ENCODE data around the gene ARFGAP2. TPM values are rescaled to one million over a fixed set of nuclear protein-coding genes. Genes with fewer than 3 reads are reported as not detected.

The ARFGAP2 gene
- total and polyA plus RNA-seq, 7 donors, result 58.7 to 138 (median 84.3) TPM

DNA sequence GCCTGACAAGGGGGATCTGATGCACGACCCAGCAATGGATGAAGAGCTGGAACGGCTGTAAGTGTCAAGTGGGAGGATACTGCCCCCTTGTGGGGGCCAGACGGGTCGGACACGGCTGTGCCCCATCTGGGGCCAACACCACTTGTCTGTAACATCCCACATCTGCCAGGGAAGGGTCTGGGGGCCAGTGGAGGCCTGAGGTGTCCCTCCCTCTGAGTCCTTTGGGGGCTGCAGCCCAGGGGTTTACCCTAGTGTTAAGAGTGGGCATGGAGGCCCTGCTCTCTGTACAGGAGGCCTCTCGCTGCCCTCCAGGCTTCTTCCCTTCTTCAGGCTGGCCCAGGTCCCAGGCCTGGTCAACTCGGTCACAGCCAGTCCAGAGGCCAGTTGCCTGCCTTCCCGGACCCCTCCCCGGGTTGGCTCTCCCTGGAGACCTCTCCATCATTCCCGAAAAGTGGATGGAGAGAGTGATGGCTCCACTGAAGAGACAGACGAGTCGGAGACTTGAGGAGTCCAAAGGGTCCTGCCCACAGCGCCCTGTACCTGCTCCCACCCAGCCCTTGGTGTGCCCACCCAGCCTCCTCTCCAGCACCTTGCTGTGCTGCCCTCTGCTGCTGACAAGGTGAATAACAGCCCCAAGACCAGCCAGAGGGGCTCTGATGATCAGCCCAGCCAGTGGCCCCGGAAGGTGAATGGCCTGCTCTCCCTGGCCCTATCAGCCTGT, 15.4 kb downstream of the ARFGAP2 start:
- TF ChIP-seq, protein P1, sequence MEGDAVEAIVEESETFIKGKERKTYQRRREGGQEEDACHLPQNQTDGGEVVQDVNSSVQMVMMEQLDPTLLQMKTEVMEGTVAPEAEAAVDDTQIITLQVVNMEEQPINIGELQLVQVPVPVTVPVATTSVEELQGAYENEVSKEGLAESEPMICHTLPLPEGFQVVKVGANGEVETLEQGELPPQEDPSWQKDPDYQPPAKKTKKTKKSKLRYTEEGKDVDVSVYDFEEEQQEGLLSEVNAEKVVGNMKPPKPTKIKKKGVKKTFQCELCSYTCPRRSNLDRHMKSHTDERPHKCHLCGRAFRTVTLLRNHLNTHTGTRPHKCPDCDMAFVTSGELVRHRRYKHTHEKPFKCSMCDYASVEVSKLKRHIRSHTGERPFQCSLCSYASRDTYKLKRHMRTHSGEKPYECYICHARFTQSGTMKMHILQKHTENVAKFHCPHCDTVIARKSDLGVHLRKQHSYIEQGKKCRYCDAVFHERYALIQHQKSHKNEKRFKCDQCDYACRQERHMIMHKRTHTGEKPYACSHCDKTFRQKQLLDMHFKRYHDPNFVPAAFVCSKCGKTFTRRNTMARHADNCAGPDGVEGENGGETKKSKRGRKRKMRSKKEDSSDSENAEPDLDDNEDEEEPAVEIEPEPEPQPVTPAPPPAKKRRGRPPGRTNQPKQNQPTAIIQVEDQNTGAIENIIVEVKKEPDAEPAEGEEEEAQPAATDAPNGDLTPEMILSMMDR (IDR thresholded peaks at IDR 0.05), result peak; percentile 70
- intact Hi-C loops (cut with DNase I), result no loop called here
- DNase-seq, result peak; percentile 55 to 86
- Histone ChIP-seq H3K27me3 (ENCODE audit: insufficient read depth in 3 of 3, low read length in 2 of 3) (no peaks in the 10 kb centered on the region), H3K4me1 (peaks cover 10% of the 10 kb centered on the region), H3K9me3 (no peaks in the 10 kb centered on the region), H3K4me3 (no peak overlapping the region), H3K36me3 (ENCODE audit: insufficient read depth in 1 of 2, low read depth in 1 of 2) (peaks cover 7 to 38% of the 10 kb centered on the region in 2 donors), H3K27ac (no peak overlapping the region)
- ATAC-seq, result peak; percentile 69 to 78 (median 72)
- 21 to 33% (median 24%) methylated on average over 14 of the region's 14 CpGs for WGBS, 3 donors

DNA sequence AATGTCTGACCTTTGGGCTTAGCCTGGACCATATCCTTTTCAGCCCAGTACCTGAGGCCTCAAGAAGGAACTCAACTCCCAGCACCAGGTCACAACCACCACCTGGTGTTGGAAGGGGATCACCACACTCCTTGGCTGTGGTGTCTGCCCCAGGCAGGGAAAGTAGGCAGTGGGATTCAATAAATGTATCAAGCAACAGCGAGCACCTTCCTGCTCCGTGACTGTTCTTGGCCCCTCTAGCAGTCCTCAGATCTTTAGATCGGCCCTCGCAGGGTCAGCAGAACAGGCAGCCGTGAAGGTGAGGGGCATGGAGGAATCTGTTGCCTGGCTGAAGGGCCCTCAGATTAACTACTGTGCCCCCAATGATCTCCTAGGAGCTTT, 15.9 kb downstream of the ARFGAP2 start:
- intact Hi-C loops (cut with DNase I), result no loop called here
- no peaks in the 10 kb centered on the region for H3K9me3 ChIP-seq
- no peak overlapping the region for H3K4me3 ChIP-seq
- peak in 3 of 4 donors; percentile 0 to 6 (median 3) for ATAC-seq
- H3K27me3 ChIP-seq (ENCODE audit: insufficient read depth in 3 of 3, low read length in 2 of 3), result no peaks in the 10 kb centered on the region
- TF ChIP-seq, protein P1 (IDR thresholded peaks at IDR 0.05), result no peak
- DNase-seq, result no peak
- no peak overlapping the region for H3K27ac ChIP-seq
- H3K4me1 ChIP-seq, result peaks cover 10% of the 10 kb centered on the region
- WGBS, 3 donors, result 70 to 83% (median 71%) methylated on average over 5 of the region's 5 CpGs
- H3K36me3 ChIP-seq (ENCODE audit: insufficient read depth in 1 of 2, low read depth in 1 of 2), result peaks cover 4 to 33% of the 10 kb centered on the region in 2 donors

DNA sequence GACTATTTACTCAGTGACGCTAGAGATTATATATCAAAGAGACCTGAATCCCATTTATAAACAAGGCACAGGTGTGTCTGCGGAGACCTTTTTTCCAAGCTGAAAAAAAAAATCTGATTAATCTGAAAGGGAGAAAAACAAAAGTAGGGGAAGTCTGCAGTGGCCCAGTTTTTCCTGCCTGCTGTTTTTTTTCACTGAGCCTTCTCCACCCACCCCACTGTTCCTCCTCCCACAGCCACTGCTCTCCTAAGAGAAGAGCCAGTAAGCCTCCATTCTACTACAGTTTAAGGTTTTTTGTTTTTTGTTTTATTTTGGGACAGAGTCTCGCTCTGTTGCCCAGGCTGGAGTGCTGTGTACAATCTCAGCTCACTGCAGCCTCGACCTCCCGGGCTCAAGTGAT, 18.4 kb downstream of the ARFGAP2 start:
- Histone ChIP-seq H3K27me3 (ENCODE audit: insufficient read depth in 3 of 3, low read length in 2 of 3) (no peaks in the 10 kb centered on the region), H3K4me1 (peaks cover 17% of the 10 kb centered on the region), H3K4me3 (no peak overlapping the region), H3K36me3 (ENCODE audit: insufficient read depth in 1 of 2, low read depth in 1 of 2) (peaks cover 0 to 8% of the 10 kb centered on the region in 2 donors), H3K9me3 (no peaks in the 10 kb centered on the region), H3K27ac (no peak overlapping the region)
- WGBS, 3 donors, result 79 to 85% (median 84%) methylated on average over 5 of the region's 5 CpGs
- TF ChIP-seq, protein P1 (IDR thresholded peaks at IDR 0.05), result no peak
- no peak for ATAC-seq
- intact Hi-C loops (cut with DNase I), result no loop called here
- DNase-seq, result no peak

DNA sequence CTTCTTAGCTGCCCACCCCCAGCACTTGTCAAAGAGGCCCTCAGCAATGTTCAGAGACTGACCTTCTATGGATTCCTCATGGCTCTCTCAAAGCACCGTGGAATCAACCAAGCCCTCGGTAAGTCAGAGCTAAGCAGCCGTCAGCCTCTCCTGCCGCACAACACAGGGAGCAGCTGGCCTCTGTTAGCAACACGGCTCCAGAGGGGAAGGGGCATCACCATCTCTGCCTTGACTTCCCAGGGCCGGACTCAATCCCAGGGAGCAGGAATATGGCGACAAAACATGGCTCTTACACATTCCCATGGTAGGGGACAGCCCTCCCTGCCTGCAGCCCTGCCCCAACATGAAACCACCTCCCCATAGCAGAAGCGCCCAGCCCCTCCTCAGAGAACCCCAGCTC, 18.9 kb downstream of the ARFGAP2 start:
- intact Hi-C loops (cut with DNase I), result no loop called here
- Histone ChIP-seq H3K27ac (no peak overlapping the region), H3K36me3 (ENCODE audit: insufficient read depth in 1 of 2, low read depth in 1 of 2) (peaks cover 0 to 3% of the 10 kb centered on the region in 2 donors), H3K4me1 (peaks cover 17% of the 10 kb centered on the region), H3K9me3 (no peaks in the 10 kb centered on the region), H3K4me3 (no peak overlapping the region), H3K27me3 (ENCODE audit: insufficient read depth in 3 of 3, low read length in 2 of 3) (no peaks in the 10 kb centered on the region)
- ATAC-seq (no peak), DNase-seq (no peak)
- TF ChIP-seq, protein P1 (IDR thresholded peaks at IDR 0.05), result no peak
- WGBS, 3 donors, result 68 to 76% (median 74%) methylated on average over 8 of the region's 8 CpGs

DNA sequence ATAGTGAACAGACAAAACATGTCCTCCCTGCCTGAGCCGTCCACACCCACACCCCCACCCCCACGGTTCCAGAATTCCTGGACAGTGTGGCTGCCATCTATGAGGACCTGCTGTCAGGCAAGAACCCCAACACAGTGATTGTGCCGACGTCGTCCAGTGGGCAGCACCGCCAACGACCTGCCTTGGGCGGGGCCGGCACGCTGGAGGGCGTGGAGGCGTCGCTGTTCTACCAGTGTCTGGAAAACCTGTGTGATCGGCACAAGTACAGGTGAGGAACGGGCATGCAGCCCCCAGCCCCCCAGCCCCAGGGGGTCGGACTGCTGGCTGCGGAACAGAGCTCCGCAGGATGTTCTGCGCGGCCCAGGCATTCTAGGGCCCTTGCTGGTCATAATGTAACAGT, 19.7 kb downstream of the ARFGAP2 start:
- H3K9me3 ChIP-seq, result no peaks in the 10 kb centered on the region
- DNase-seq, result no peak
- TF ChIP-seq, protein P1 (IDR thresholded peaks at IDR 0.05), result no peak
- intact Hi-C loops (cut with DNase I), result no loop called here
- no peak overlapping the region for H3K27ac ChIP-seq
- peaks cover 17% of the 10 kb centered on the region for H3K4me1 ChIP-seq
- 86 to 92% (median 91%) methylated on average over 20 of the region's 20 CpGs for WGBS, 3 donors
- ATAC-seq, result no peak
- H3K4me3 ChIP-seq, result no peak overlapping the region
- no peaks in the 10 kb centered on the region for H3K27me3 ChIP-seq (ENCODE audit: insufficient read depth in 3 of 3, low read length in 2 of 3)
- no peaks in the 10 kb centered on the region for H3K36me3 ChIP-seq (ENCODE audit: insufficient read depth in 1 of 2, low read depth in 1 of 2)

Data from psoas muscle (tissue), 8 donors.